ENCODE results near the gene CGNL1. TPM values are rescaled to one million over a fixed set of nuclear protein-coding genes. Genes with fewer than 3 reads are reported as not detected.

CGNL1 gene
- total RNA-seq, 2 donors from 2014 or later, result 11.8 to 33.5 TPM

- DNase-seq (ENCODE audit: low spot score), result no peak
- Histone ChIP-seq H3K36me3 (no peaks in the 10 kb centered on the region), H3K4me1 (ENCODE audit: control insufficient read depth in 1 of 2, low read depth in 2 of 2) (peaks cover 3 to 40% of the 10 kb centered on the region in 2 donors), H3K4me3 (no peak overlapping the region), H3K9me3 (no peaks in the 10 kb centered on the region), H3K27me3 (replicated peaks; ENCODE audit: insufficient read depth) (no peaks in the 10 kb centered on the region), H3K27ac (no peak overlapping the region)
- TF ChIP-seq CTCF (IDR thresholded peaks at IDR 0.05), result no peak
- no peak for ATAC-seq (ENCODE audit: insufficient number of reproducible peaks, low FRiP score, low read depth)
Measured at GRCh38 chr15:57436166-57436565, 59.9 kb downstream of the CGNL1 start.

- Histone ChIP-seq H3K27me3 (replicated peaks; ENCODE audit: insufficient read depth) (no peaks in the 10 kb centered on the region), H3K4me1 (ENCODE audit: control insufficient read depth in 1 of 2, low read depth in 2 of 2) (peaks cover 3 to 40% of the 10 kb centered on the region in 2 donors), H3K27ac (no peak overlapping the region), H3K36me3 (no peaks in the 10 kb centered on the region), H3K9me3 (no peaks in the 10 kb centered on the region), H3K4me3 (no peak overlapping the region)
- no peak for TF ChIP-seq CTCF (IDR thresholded peaks at IDR 0.05)
- ATAC-seq (ENCODE audit: insufficient number of reproducible peaks, low FRiP score, low read depth) (no peak), DNase-seq (ENCODE audit: low spot score) (no peak)
Measured at GRCh38 chr15:57436961-57437360, 60.7 kb downstream of the CGNL1 start.

- H3K4me1 ChIP-seq (ENCODE audit: control insufficient read depth in 1 of 2, low read depth in 2 of 2), result peaks cover 3 to 36% of the 10 kb centered on the region in 2 donors
- TF ChIP-seq CTCF (IDR thresholded peaks at IDR 0.05), result no peak
- H3K27me3 ChIP-seq (replicated peaks; ENCODE audit: insufficient read depth), result no peaks in the 10 kb centered on the region
- no peak overlapping the region for H3K27ac ChIP-seq
- no peak overlapping the region for H3K4me3 ChIP-seq
- no peaks in the 10 kb centered on the region for H3K9me3 ChIP-seq
- DNase-seq (ENCODE audit: low spot score) (no peak), ATAC-seq (ENCODE audit: insufficient number of reproducible peaks, low FRiP score, low read depth) (no peak)
- no peaks in the 10 kb centered on the region for H3K36me3 ChIP-seq
Measured at GRCh38 chr15:57437564-57437963, 61.3 kb downstream of the CGNL1 start.

- Histone ChIP-seq H3K4me3 (no peak overlapping the region), H3K9me3 (no peaks in the 10 kb centered on the region), H3K36me3 (no peaks in the 10 kb centered on the region), H3K27me3 (replicated peaks; ENCODE audit: insufficient read depth) (no peaks in the 10 kb centered on the region), H3K4me1 (ENCODE audit: control insufficient read depth in 1 of 2, low read depth in 2 of 2) (peaks cover 3 to 36% of the 10 kb centered on the region in 2 donors), H3K27ac (no peak overlapping the region)
- ATAC-seq (ENCODE audit: insufficient number of reproducible peaks, low FRiP score, low read depth) (no peak), DNase-seq (ENCODE audit: low spot score) (no peak)
- TF ChIP-seq CTCF (IDR thresholded peaks at IDR 0.05), result no peak
Measured at GRCh38 chr15:57438166-57438565, 61.9 kb downstream of the CGNL1 start.

GRCh38 chr15:57439128-57440027 is 63.1 kb downstream of the CGNL1 start:
- no peak for DNase-seq (ENCODE audit: low spot score)
- H3K27me3 ChIP-seq (replicated peaks; ENCODE audit: insufficient read depth), result no peaks in the 10 kb centered on the region
- ATAC-seq (ENCODE audit: insufficient number of reproducible peaks, low FRiP score, low read depth), result no peak
- H3K36me3 ChIP-seq, result no peaks in the 10 kb centered on the region
- H3K4me3 ChIP-seq, result no peak overlapping the region
- H3K4me1 ChIP-seq (ENCODE audit: control insufficient read depth in 1 of 2, low read depth in 2 of 2), result peaks cover 3 to 36% of the 10 kb centered on the region in 2 donors
- H3K9me3 ChIP-seq, result no peaks in the 10 kb centered on the region
- H3K27ac ChIP-seq, result no peak overlapping the region
- no peak for TF ChIP-seq CTCF (IDR thresholded peaks at IDR 0.05)
